ENCODE measurements around the gene TNFSF13.
A peak's percentile ranks its signal among the peaks of the same experiment; 100 is the strongest.

TNFSF13 gene

DNA sequence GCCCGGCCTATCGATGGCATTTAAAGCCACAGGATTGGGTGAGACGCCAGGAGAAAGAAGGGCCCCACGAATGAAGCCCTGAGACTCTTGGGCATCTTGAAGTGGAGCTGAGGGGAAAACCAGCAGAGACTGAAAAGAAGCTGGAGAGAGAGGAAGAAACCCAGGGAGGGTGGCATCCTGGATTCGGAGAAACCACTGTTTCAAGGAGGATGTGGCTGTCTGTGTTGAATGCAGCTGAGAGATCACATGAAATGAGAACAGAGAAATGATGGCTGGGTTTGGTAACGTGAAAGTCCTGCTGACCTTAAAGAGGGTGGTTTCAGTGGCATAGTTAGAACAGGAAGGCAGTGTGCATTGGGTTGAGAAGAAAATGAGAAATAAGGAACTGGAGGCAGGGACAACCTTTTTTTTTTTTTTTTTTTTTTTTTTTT, 5.9 kb upstream of the TNFSF13 start:
- DNase-seq, result peak; percentile 86 to 96 (median 90)

- DNase-seq, result no peak
These were observed 5.2 kb upstream of the TNFSF13 start for GRCh38 chr17:7553356-7553755.

DNA sequence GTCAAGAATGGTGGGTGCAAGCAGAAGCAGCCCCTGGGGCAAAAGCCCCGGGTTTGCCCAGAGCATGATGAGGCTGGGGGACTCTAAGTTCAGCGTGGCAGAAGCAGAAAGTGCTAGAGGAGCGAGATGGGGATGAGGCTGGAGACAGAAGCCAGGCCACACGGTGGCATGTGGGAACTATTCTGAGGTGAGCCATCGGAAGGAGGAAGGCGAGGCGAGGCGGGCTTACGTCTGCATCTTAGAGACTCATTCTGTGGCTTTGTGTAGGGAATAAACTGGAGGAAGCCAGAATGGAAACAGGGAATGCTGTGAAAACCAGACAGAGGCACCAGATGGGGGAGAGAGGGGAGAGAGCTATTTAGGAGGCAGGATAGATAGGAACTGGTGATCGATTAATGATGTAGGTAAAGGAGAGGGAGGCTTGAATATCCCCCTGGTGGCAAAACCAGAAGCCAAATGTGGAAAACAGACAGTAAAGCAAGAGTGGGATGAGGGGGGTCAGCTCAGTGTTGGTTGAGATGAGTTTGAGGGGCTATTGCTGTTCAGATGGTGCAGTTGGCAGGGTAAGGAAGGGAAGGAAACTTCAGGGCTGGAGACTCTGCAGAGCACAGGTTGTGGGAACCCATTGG, 3.1 kb upstream of the TNFSF13 start:
- peak in 1 of 4 experiments; percentile 14 for DNase-seq

- DNase-seq, result no peak
These were observed 1.9 kb upstream of the TNFSF13 start for GRCh38 chr17:7556627-7557026.

DNA sequence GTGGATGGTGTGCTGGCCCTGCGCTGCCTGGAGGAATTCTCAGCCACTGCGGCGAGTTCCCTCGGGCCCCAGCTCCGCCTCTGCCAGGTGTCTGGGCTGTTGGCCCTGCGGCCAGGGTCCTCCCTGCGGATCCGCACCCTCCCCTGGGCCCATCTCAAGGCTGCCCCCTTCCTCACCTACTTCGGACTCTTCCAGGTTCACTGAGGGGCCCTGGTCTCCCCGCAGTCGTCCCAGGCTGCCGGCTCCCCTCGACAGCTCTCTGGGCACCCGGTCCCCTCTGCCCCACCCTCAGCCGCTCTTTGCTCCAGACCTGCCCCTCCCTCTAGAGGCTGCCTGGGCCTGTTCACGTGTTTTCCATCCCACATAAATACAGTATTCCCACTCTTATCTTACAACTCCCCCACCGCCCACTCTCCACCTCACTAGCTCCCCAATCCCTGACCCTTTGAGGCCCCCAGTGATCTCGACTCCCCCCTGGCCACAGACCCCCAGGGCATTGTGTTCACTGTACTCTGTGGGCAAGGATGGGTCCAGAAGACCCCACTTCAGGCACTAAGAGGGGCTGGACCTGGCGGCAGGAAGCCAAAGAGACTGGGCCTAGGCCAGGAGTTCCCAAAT, 1.3 kb upstream of the TNFSF13 start:
- no peak for DNase-seq

GRCh38 chr17:7557775-7558543, 591 bp upstream of the TNFSF13 start:
- DNase-seq, result peak; percentile 82 to 94 (median 90)

DNA sequence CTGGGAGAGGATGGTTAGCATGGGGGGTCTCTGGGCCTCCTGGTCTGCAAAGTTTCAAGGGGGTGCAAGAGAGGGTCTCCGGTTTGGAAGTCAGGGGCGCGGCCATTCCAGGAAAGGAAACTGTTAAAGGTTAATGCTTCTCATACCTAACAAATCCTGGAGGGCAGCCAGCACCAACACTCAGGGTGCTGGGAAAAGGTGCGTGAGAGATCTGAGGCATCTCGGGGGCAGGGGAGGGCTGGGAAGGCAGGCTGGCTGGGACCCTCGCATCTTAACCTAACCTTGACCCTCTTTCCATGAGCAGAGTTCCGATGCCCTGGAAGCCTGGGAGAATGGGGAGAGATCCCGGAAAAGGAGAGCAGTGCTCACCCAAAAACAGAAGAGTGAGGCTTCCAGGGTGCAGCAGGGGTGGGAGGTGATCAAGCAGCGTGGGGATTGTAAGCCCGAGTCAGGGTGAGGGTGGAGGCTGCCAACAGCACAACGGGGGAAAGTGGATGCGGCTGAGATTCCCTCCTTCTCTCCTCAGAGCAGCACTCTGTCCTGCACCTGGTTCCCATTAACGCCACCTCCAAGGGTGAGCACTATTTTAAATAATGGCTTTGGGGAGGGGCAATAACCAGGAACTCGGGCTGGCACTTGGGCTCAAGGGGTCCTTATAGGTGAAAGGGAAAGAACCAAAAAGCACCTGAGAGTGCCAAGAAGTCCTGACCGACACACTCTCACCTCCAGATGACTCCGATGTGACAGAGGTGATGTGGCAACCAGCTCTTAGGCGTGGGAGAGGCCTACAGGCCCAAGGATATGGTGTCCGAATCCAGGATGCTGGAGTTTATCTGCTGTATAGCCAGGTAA, 996 bp downstream of the TNFSF13 start:
- DNase-seq, result peak in 2 of 4 experiments; percentile 21 to 31

- DNase-seq, result peak; percentile 44 to 84 (median 72)
These were observed 1.9 kb downstream of the TNFSF13 start for GRCh38 chr17:7560172-7561027.

DNA sequence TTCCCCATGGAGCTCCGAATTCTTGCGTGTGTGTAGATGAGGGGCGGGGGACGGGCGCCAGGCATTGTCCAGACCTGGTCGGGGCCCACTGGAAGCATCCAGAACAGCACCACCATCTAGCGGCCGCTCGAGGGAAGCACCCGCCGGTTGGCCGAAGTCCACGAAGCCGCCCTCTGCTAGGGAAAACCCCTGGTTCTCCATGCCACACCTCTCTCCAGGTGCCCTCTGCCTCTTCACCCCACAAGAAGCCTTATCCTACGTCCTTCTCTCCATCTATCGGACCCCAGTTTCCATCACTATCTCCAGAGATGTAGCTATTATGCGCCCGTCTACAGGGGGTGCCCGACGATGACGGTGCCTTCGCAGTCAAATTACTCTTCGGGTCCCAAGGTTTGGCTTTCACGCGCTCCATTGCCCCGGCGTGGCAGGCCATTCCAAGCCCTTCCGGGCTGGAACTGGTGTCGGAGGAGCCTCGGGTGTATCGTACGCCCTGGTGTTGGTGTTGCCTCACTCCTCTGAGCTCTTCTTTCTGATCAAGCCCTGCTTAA, 2.6 kb downstream of the TNFSF13 start:
- DNase-seq, result peak; percentile 87 to 94 (median 90)

- DNase-seq, result peak; percentile 94 to 98 (median 96)
These were observed 3.1 kb downstream of the TNFSF13 start, which contains the start of gene SENP3 for GRCh38 chr17:7561589-7562207. Gene SENP3 (plus strand): TSS chr17:7561919. CDS start chr17:7563077, 1,158 bp downstream.

DNA sequence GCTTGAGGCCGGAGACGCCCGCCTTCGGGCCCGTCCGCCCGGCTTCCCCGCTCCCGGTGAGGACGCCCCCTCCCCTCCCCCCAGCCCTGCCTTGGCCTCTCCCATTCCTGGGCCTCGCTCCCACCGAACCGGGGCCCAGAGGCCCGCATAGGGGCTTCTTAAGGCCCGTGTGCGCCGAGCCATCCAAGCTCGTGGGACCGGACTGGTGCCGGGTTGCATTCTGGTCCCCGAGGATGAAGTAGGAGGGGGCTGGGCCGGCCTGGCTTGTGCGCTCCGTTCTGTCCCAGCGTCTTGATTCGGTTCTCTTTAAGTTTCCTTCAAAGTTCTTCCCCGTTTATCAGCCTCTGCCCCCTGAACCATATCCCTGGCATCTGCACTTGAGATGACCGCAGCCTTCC, 3.7 kb downstream of the TNFSF13 start:
- DNase-seq, result peak in 1 of 4 experiments; percentile 33

DNA sequence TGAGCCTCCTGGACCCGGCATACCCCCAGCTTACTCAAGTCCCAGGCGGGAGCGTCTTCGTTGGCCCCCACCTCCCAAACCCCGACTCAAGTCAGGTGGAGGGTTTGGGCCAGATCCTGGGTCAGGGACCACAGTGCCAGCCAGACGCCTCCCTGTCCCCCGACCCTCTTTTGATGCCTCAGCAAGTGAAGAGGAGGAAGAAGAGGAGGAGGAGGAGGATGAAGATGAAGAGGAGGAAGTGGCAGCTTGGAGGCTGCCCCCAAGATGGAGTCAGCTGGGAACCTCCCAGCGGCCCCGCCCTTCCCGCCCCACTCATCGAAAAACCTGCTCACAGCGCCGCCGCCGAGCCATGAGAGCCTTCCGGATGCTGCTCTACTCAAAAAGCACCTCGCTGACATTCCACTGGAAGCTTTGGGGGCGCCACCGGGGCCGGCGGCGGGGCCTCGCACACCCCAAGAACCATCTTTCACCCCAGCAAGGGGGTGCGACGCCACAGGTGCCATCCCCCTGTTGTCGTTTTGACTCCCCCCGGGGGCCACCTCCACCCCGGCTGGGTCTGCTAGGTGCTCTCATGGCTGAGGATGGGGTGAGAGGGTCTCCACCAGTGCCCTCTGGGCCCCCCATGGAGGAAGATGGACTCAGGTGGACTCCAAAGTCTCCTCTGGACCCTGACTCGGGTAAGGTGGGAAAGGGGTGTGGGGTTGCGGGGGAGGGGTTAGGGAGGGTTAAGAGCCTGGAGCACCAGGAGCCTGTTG, 4.7 kb downstream of the TNFSF13 start:
- DNase-seq, result no peak

- no peak for DNase-seq
These were observed 11.0 kb downstream of the TNFSF13 start for GRCh38 chr17:7569571-7569970.

GRCh38 chr17:7570351-7570750, 11.8 kb downstream of the TNFSF13 start:
- no peak for DNase-seq

DNA sequence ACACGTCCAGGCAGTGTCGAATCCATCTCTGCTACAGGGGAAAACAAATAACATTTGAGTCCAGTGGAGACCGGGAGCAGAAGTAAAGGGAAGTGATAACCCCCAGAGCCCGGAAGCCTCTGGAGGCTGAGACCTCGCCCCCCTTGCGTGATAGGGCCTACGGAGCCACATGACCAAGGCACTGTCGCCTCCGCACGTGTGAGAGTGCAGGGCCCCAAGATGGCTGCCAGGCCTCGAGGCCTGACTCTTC, 13.7 kb downstream of the TNFSF13 start:
- no peak for DNase-seq

GRCh38 chr17:7572588-7573323, 14.2 kb downstream of the TNFSF13 start:
- peak; percentile 99 to 100 (median 100) for DNase-seq

DNA sequence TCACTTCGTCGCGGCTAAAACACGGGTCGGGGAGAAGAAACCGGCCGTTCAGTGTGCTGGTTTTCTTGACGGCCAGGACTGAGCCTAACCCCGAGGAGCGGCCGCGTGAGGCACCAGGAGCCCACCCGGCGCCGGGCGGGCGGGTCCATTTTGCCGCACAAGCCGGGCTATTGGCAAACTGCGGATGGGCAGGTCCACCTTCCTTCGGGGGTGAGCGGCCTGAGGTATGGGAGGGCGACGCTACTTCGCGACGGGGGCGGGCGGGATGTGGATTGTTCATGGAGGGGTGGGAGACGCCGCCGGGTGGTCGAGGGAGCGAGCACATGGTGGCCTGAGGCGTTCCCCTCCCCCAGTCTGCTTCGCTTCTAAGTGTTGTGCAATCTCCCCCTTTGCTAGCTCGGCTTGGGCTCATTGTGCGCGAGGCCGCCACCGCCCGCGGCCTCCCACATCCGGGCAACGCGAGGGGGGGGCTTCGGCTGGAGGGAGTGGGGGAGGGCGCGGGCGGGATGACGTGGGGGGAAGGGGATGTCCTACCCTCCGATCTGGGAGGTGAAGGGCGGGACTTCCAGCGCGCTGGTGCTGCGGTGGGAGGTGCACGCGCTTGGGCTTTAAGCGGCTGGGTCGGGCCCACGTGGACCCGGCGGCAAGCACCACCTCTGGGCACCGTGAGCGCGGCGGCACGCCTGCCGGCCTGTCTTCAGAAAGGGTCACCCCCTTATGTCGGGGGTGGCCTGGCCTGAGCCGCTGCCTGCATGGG, 15.0 kb downstream of the TNFSF13 start:
- peak; percentile 93 to 97 (median 95) for DNase-seq

GRCh38 chr17:7574176-7574953, 15.8 kb downstream of the TNFSF13 start:
- peak in 1 of 4 experiments; percentile 25 for DNase-seq

All from suppressor macrophage (primary cell).